ENCODE data around the gene TP53TG3.
"Not testable (repeated sequence)": the region's sequence is repeated elsewhere in the genome, so short reads cannot be mapped to it uniquely, and the experiment has no call there.

DNA sequence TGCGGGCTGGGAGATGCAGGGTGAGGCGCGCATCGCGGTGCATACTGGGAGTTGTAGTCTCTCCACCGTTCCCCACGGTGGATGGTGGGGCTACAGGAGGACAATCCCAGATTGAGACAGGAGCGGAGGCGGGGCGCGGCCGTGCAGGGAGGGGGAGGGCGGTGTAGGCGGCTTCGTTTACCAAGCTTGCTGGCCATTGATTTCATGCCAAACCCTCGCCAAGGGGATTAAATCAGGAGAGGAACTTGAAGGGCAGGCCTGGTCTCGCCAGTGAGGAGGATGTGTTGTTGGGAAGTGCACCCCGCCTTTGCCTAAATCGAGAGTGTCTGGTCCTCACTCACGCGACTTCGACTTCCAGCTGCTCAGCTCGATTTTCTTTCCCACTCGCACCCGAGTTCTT is at the start of gene TP53TG3:
- TF ChIP-seq POLR2AphosphoS5, POLR2A (IDR thresholded peaks at IDR 0.05): not testable (repeated sequence)
- TF ChIP-seq, protein P1, sequence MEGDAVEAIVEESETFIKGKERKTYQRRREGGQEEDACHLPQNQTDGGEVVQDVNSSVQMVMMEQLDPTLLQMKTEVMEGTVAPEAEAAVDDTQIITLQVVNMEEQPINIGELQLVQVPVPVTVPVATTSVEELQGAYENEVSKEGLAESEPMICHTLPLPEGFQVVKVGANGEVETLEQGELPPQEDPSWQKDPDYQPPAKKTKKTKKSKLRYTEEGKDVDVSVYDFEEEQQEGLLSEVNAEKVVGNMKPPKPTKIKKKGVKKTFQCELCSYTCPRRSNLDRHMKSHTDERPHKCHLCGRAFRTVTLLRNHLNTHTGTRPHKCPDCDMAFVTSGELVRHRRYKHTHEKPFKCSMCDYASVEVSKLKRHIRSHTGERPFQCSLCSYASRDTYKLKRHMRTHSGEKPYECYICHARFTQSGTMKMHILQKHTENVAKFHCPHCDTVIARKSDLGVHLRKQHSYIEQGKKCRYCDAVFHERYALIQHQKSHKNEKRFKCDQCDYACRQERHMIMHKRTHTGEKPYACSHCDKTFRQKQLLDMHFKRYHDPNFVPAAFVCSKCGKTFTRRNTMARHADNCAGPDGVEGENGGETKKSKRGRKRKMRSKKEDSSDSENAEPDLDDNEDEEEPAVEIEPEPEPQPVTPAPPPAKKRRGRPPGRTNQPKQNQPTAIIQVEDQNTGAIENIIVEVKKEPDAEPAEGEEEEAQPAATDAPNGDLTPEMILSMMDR (IDR thresholded peaks at IDR 0.05) = not testable (repeated sequence)

Data from suprapubic skin (tissue), 4 donors.